ENCODE data around the gene PPFIA3.

PPFIA3 gene

GRCh38 chr19:49190781-49191180, 71.4 kb downstream of the PPFIA3 start:
- ChIA-PET POLR2A (no interaction called here), CTCF (interaction anchor here (1.2 to 10.0 kb wide), 2 partner anchors 7 to 35 kb away, joined by 4 to 121 read pairs; no protein-coding TSS in a partner anchor)
- DNase-seq (ENCODE audit: low read depth, low spot score): no peak
- TF ChIP-seq CTCF (IDR thresholded peaks at IDR 0.05; ENCODE audit: insufficient read depth, low read length, missing control alignments): no peak
- H3K4me3 ChIP-seq (ENCODE audit: low read depth, low read length): no peak overlapping the region

GRCh38 chr19:49193822-49194394, 74.6 kb downstream of the PPFIA3 start:
- H3K4me3 ChIP-seq (ENCODE audit: low read depth, low read length): no peak overlapping the region
- POLR2A ChIA-PET: no interaction called here
- CTCF ChIA-PET: no interaction called here
- no peak for TF ChIP-seq CTCF (IDR thresholded peaks at IDR 0.05; ENCODE audit: insufficient read depth, low read length, missing control alignments)
- no peak for DNase-seq (ENCODE audit: low read depth, low spot score)

- ChIA-PET POLR2A (no interaction called here), CTCF (interaction anchor here (6.3 kb wide), 1 partner anchor 7 kb away, joined by 121 read pairs; no protein-coding TSS in a partner anchor)
- no peak for DNase-seq (ENCODE audit: low read depth, low spot score)
- no peak overlapping the region for H3K4me3 ChIP-seq (ENCODE audit: low read depth, low read length)
- no peak for TF ChIP-seq CTCF (IDR thresholded peaks at IDR 0.05; ENCODE audit: insufficient read depth, low read length, missing control alignments)
Observed at GRCh38 chr19:49194408-49194807, 75.1 kb downstream of the PPFIA3 start.

GRCh38 chr19:49196527-49197240, 77.3 kb downstream of the PPFIA3 start:
- ChIA-PET CTCF (interaction anchor here (0.6 to 6.3 kb wide), 8 partner anchors 10 to 197 kb away, joined by 3 to 121 read pairs (median 4); no protein-coding TSS in a partner anchor), POLR2A (no interaction called here)
- DNase-seq (ENCODE audit: low read depth, low spot score): no peak
- TF ChIP-seq CTCF (IDR thresholded peaks at IDR 0.05; ENCODE audit: insufficient read depth, low read length, missing control alignments): no peak
- H3K4me3 ChIP-seq (ENCODE audit: low read depth, low read length): no peak overlapping the region

- DNase-seq (ENCODE audit: low read depth, low spot score): no peak
- POLR2A ChIA-PET: no interaction called here
- H3K4me3 ChIP-seq (ENCODE audit: low read depth, low read length): no peak overlapping the region
- no peak for TF ChIP-seq CTCF (IDR thresholded peaks at IDR 0.05; ENCODE audit: insufficient read depth, low read length, missing control alignments)
- CTCF ChIA-PET: interaction anchor here (2.1 to 6.3 kb wide), 7 partner anchors 8 to 126 kb away, joined by 14 to 121 read pairs (median 29); no protein-coding TSS in a partner anchor
Observed at GRCh38 chr19:49200238-49200862, 81.0 kb downstream of the PPFIA3 start.

Measured in AG04449 (cell line).